ENCODE results near the gene LRRC30.

Gene LRRC30

GRCh38 chr18:7267973-7268372 lies 37.1 kb downstream of the LRRC30 start:
- H3K27ac ChIP-seq (ENCODE audit: low read depth, low read length) = no peak overlapping the region
- no peaks in the 10 kb centered on the region for H3K36me3 ChIP-seq (ENCODE audit: control insufficient read depth in 1 of 2, insufficient read depth in 2 of 2, low read length in 2 of 2)
- no peak overlapping the region for H3K4ac ChIP-seq (ENCODE audit: low read depth, low read length)
- H3K9ac ChIP-seq (ENCODE audit: low read length) = no peak overlapping the region
- H4K91ac ChIP-seq (ENCODE audit: low read depth, low read length) = no peak overlapping the region
- H3K9me3 ChIP-seq (ENCODE audit: insufficient read depth, low read depth, low read length) = no peaks in the 10 kb centered on the region
- H4K12ac ChIP-seq (ENCODE audit: low read depth, low read length) = no peak overlapping the region
- no CpG with 5 or more reads among the region's 3 CpGs for WGBS (ENCODE audit: extremely low coverage, insufficient coverage, insufficient read length)
- H3K4me1 ChIP-seq (ENCODE audit: control insufficient read depth in 1 of 2, insufficient read depth in 2 of 2, low read length in 2 of 2) = peaks cover 5% of the 10 kb centered on the region in 2 experiments
- no peak overlapping the region for H3K4me3 ChIP-seq (ENCODE audit: low read depth, low read length)
- no peak overlapping the region for H2BK12ac ChIP-seq (ENCODE audit: low read length)
- no peak overlapping the region for H3K14ac ChIP-seq (ENCODE audit: low read length)
- H4K8ac ChIP-seq (ENCODE audit: low read depth, low read length) = no peak overlapping the region
- no peaks in the 10 kb centered on the region for H3K79me1 ChIP-seq (ENCODE audit: low read length)
- H2AFZ ChIP-seq (ENCODE audit: insufficient read depth, low read length, poor library complexity) = no peak overlapping the region
- no peak overlapping the region for H3K23ac ChIP-seq (ENCODE audit: low read length)
- H2AK5ac ChIP-seq (ENCODE audit: low read length) = no peak overlapping the region
- H3K18ac ChIP-seq (ENCODE audit: low read length) = no peak overlapping the region
- no peak overlapping the region for H2BK120ac ChIP-seq (ENCODE audit: insufficient read depth, low read length, poor library complexity)
- no peak overlapping the region for H3K4me2 ChIP-seq (ENCODE audit: low read length)
- H2BK5ac ChIP-seq (ENCODE audit: low read depth, low read length, poor library complexity) = no peak overlapping the region
- H3K27me3 ChIP-seq (ENCODE audit: insufficient read depth, low read length) = no peaks in the 10 kb centered on the region
- DNase-seq = no peak
- no peaks in the 10 kb centered on the region for H3K79me2 ChIP-seq (ENCODE audit: control insufficient read depth, insufficient read depth, low read length, poor library complexity)

DNA sequence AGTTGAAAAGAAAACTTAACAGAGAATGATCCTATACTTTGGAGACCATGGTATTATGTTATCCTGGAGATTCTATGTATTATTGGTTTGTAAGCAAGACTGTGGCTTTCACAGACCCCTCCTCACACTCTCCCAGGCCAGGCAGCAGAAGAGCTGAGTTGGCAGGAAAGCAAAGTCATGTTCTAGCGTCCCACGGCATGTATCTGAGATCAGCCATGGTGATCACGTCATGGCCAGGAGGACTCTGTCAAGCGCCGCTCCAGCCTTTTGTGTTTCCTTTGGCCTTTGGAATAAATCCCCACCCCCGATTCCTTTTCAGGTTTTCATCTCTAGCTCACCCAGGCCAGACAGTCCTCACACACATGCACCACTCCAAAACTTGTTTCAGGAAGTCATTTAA lies 39.1 kb downstream of the LRRC30 start:
- Histone ChIP-seq H2AFZ (ENCODE audit: insufficient read depth, low read length, poor library complexity) (no peak overlapping the region), H3K36me3 (ENCODE audit: control insufficient read depth in 1 of 2, insufficient read depth in 2 of 2, low read length in 2 of 2) (no peaks in the 10 kb centered on the region), H3K27ac (ENCODE audit: low read depth, low read length) (no peak overlapping the region), H3K9ac (ENCODE audit: low read length) (no peak overlapping the region), H4K8ac (ENCODE audit: low read depth, low read length) (no peak overlapping the region), H4K12ac (ENCODE audit: low read depth, low read length) (no peak overlapping the region), H2AK5ac (ENCODE audit: low read length) (no peak overlapping the region), H2BK5ac (ENCODE audit: low read depth, low read length, poor library complexity) (no peak overlapping the region), H3K23ac (ENCODE audit: low read length) (no peak overlapping the region), H3K79me2 (ENCODE audit: control insufficient read depth, insufficient read depth, low read length, poor library complexity) (no peaks in the 10 kb centered on the region), H3K18ac (ENCODE audit: low read length) (no peak overlapping the region), H2BK12ac (ENCODE audit: low read length) (no peak overlapping the region), H3K4ac (ENCODE audit: low read depth, low read length) (no peak overlapping the region), H3K14ac (ENCODE audit: low read length) (no peak overlapping the region), H3K4me3 (ENCODE audit: low read depth, low read length) (no peak overlapping the region), H2BK120ac (ENCODE audit: insufficient read depth, low read length, poor library complexity) (no peak overlapping the region), H3K79me1 (ENCODE audit: low read length) (no peaks in the 10 kb centered on the region), H3K4me2 (ENCODE audit: low read length) (no peak overlapping the region), H3K9me3 (ENCODE audit: insufficient read depth, low read depth, low read length) (no peaks in the 10 kb centered on the region), H4K91ac (ENCODE audit: low read depth, low read length) (no peak overlapping the region), H3K27me3 (ENCODE audit: insufficient read depth, low read length) (no peaks in the 10 kb centered on the region), H3K4me1 (ENCODE audit: control insufficient read depth in 1 of 2, insufficient read depth in 2 of 2, low read length in 2 of 2) (no peaks in the 10 kb centered on the region)
- WGBS (ENCODE audit: extremely low coverage, insufficient coverage, insufficient read length) = no CpG with 5 or more reads among the region's 6 CpGs
- DNase-seq = no peak

DNA sequence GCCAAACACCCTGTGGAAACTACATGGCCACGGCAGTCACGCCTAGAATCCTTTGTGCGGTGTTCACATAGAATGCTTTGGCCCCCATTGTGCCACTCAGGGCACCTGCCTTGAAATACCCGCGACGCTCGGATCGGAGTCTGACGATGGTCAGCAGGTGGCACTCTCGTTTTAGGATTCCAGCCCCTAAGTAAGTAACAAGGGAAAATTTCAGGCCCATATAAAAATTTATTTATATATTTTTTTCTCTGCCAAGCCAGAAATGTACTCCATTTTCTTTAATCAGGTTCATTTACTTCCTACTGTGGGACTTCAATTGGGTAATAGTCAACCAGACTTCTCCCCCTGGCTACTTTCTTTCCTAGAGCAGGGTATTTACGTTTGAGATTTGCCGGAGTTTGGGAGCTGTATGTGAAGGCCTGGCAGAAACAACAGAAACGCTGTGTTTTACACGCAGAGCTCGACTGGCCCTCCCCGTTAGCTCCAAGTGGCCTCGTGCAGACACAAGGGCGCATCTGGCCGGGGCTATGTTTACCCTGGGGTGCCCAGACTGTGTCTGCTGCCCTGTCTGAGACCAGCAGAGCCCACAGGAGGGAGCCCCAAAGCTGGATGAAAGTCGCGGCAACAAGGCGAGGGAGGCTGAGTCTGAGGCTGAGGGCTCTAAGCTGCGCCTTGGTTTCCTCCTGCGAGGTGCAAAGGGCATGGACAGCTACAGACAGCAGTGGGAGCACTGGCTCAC lies 41.6 kb downstream of the LRRC30 start:
- peak overlapping the region; percentile 38 for H2AFZ ChIP-seq (ENCODE audit: insufficient read depth, low read length, poor library complexity)
- H3K4me1 ChIP-seq (ENCODE audit: control insufficient read depth in 1 of 2, insufficient read depth in 2 of 2, low read length in 2 of 2) = no peaks in the 10 kb centered on the region
- no peak overlapping the region for H3K18ac ChIP-seq (ENCODE audit: low read length)
- no peak overlapping the region for H3K4me3 ChIP-seq (ENCODE audit: low read depth, low read length)
- H3K9ac ChIP-seq (ENCODE audit: low read length) = no peak overlapping the region
- H3K9me3 ChIP-seq (ENCODE audit: insufficient read depth, low read depth, low read length) = no peaks in the 10 kb centered on the region
- no peak overlapping the region for H2AK5ac ChIP-seq (ENCODE audit: low read length)
- no peak overlapping the region for H4K12ac ChIP-seq (ENCODE audit: low read depth, low read length)
- H3K79me2 ChIP-seq (ENCODE audit: control insufficient read depth, insufficient read depth, low read length, poor library complexity) = no peaks in the 10 kb centered on the region
- peak; percentile 65 to 89 for DNase-seq
- H3K27ac ChIP-seq (ENCODE audit: low read depth, low read length) = no peak overlapping the region
- H3K14ac ChIP-seq (ENCODE audit: low read length) = no peak overlapping the region
- WGBS (ENCODE audit: extremely low coverage, insufficient coverage, insufficient read length) = no CpG with 5 or more reads among the region's 24 CpGs
- H2BK120ac ChIP-seq (ENCODE audit: insufficient read depth, low read length, poor library complexity) = no peak overlapping the region
- H3K27me3 ChIP-seq (ENCODE audit: insufficient read depth, low read length) = no peaks in the 10 kb centered on the region
- no peak overlapping the region for H3K4ac ChIP-seq (ENCODE audit: low read depth, low read length)
- H3K36me3 ChIP-seq (ENCODE audit: control insufficient read depth in 1 of 2, insufficient read depth in 2 of 2, low read length in 2 of 2) = no peaks in the 10 kb centered on the region
- H4K8ac ChIP-seq (ENCODE audit: low read depth, low read length) = no peak overlapping the region
- H4K91ac ChIP-seq (ENCODE audit: low read depth, low read length) = no peak overlapping the region
- H3K4me2 ChIP-seq (ENCODE audit: low read length) = peak overlapping the region; percentile 20
- H2BK5ac ChIP-seq (ENCODE audit: low read depth, low read length, poor library complexity) = no peak overlapping the region
- H3K79me1 ChIP-seq (ENCODE audit: low read length) = no peaks in the 10 kb centered on the region
- no peak overlapping the region for H2BK12ac ChIP-seq (ENCODE audit: low read length)
- no peak overlapping the region for H3K23ac ChIP-seq (ENCODE audit: low read length)

DNA sequence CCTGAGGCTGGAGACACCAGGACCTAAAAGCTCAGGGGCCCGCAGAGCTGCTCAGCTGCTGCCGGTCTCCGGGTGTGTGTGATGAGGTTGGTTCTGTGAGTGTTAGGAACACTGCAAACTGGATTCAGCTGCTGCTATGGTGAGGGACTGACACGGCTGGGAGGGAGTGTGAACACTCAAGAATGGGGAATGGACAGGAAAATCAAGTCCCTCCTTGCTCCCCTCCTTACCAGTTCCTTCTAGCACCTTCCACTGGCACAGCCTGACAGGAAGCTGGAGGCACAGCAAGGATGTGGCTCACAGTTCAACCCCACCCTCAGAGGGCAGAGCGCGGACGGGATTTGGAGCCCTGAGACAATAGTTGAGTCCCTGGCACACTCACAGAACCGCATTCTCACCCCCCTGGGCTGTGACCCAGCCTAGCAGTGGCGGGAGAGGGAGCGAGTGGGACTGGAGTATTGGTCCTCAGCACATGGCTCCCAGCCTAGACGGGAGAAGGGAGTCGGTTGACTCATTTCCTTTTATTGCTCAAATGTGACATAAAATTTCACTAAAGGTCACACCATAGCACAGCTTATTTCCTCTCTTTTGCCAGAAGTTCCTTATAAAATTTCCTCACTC lies 42.5 kb downstream of the LRRC30 start:
- Histone ChIP-seq H4K12ac (ENCODE audit: low read depth, low read length) (no peak overlapping the region), H3K4me1 (ENCODE audit: control insufficient read depth in 1 of 2, insufficient read depth in 2 of 2, low read length in 2 of 2) (no peaks in the 10 kb centered on the region), H3K4me2 (ENCODE audit: low read length) (no peak overlapping the region), H3K27me3 (ENCODE audit: insufficient read depth, low read length) (no peaks in the 10 kb centered on the region), H2BK120ac (ENCODE audit: insufficient read depth, low read length, poor library complexity) (no peak overlapping the region), H2AK5ac (ENCODE audit: low read length) (peak overlapping the region; percentile 15), H3K14ac (ENCODE audit: low read length) (no peak overlapping the region), H3K9ac (ENCODE audit: low read length) (no peak overlapping the region), H3K4ac (ENCODE audit: low read depth, low read length) (no peak overlapping the region), H3K23ac (ENCODE audit: low read length) (no peak overlapping the region), H2BK12ac (ENCODE audit: low read length) (peak overlapping the region; percentile 38), H3K79me1 (ENCODE audit: low read length) (no peaks in the 10 kb centered on the region), H3K27ac (ENCODE audit: low read depth, low read length) (no peak overlapping the region), H4K91ac (ENCODE audit: low read depth, low read length) (no peak overlapping the region), H2AFZ (ENCODE audit: insufficient read depth, low read length, poor library complexity) (no peak overlapping the region), H2BK5ac (ENCODE audit: low read depth, low read length, poor library complexity) (no peak overlapping the region), H3K79me2 (ENCODE audit: control insufficient read depth, insufficient read depth, low read length, poor library complexity) (no peaks in the 10 kb centered on the region), H4K8ac (ENCODE audit: low read depth, low read length) (no peak overlapping the region), H3K36me3 (ENCODE audit: control insufficient read depth in 1 of 2, insufficient read depth in 2 of 2, low read length in 2 of 2) (no peaks in the 10 kb centered on the region), H3K18ac (ENCODE audit: low read length) (peak overlapping the region; percentile 25), H3K9me3 (ENCODE audit: insufficient read depth, low read depth, low read length) (no peaks in the 10 kb centered on the region), H3K4me3 (ENCODE audit: low read depth, low read length) (no peak overlapping the region)
- DNase-seq = peak in 1 of 2 donors; percentile 26
- no CpG with 5 or more reads among the region's 12 CpGs for WGBS (ENCODE audit: extremely low coverage, insufficient coverage, insufficient read length)
